Umbilical cord (tissue), 2 donors: Measurements from ENCODE around the gene PRKCE. TPM values are rescaled to one million over a fixed set of nuclear protein-coding genes. Genes with fewer than 3 reads are reported as not detected.
A peak's percentile ranks its signal among the peaks of the same experiment; 100 is the strongest.

ENCODE experiments used
- DNase-seq: peaks from one replicate; pipeline ENCODE4 v3.0.0-alpha.2; 2015; ENCODE audit warnings: low spot score
- total RNA-seq: library from RNA; depleted of rRNA; stranded (reverse); fragments of >200 nt; gene quantifications from one replicate; pipeline ENCODE4 v1.2.3, GENCODE V29; 2014; ENCODE audit warnings: low replicate concordance; ENCODE audit not compliant: insufficient read depth

PRKCE gene
- total RNA-seq, 1 donor from 2014 or later = 8.2 TPM

GRCh38 chr2:45631955-45632354, 19.5 kb upstream of the PRKCE start:
- DNase-seq = no peak

- no peak for DNase-seq
These were observed 17.3 kb upstream of the PRKCE start for GRCh38 chr2:45634223-45634622.

- no peak for DNase-seq
These were observed 15.5 kb upstream of the PRKCE start for GRCh38 chr2:45636008-45636407.

GRCh38 chr2:45637440-45637839, 14.0 kb upstream of the PRKCE start:
- no peak for DNase-seq

GRCh38 chr2:45640576-45640975, 10.9 kb upstream of the PRKCE start:
- no peak for DNase-seq

- DNase-seq = no peak
These were observed 8.4 kb upstream of the PRKCE start for GRCh38 chr2:45643095-45643494.

- peak; percentile 59 for DNase-seq
These were observed 7.6 kb upstream of the PRKCE start for GRCh38 chr2:45643543-45644542.

- no peak for DNase-seq
These were observed 5.2 kb upstream of the PRKCE start for GRCh38 chr2:45646289-45646688.

GRCh38 chr2:45647356-45647755, 4.1 kb upstream of the PRKCE start:
- DNase-seq = no peak

- no peak for DNase-seq
These were observed 3.4 kb upstream of the PRKCE start for GRCh38 chr2:45647986-45648520.

- no peak for DNase-seq
These were observed 2.8 kb upstream of the PRKCE start for GRCh38 chr2:45648636-45649035.

GRCh38 chr2:45649462-45649857, 2.0 kb upstream of the PRKCE start:
- DNase-seq = no peak

- peak; percentile 85 for DNase-seq
These were observed 1.3 kb upstream of the PRKCE start for GRCh38 chr2:45649858-45650811.

GRCh38 chr2:45650851-45651414, 542 bp upstream of the PRKCE start:
- peak; percentile 98 for DNase-seq

GRCh38 chr2:45652090-45653031, 886 bp downstream of the PRKCE start:
- peak; percentile 49 for DNase-seq

GRCh38 chr2:45653122-45653913, 1.8 kb downstream of the PRKCE start:
- no peak for DNase-seq

GRCh38 chr2:45654250-45654649, 2.8 kb downstream of the PRKCE start:
- DNase-seq = no peak

GRCh38 chr2:45661828-45662227, 10.4 kb downstream of the PRKCE start:
- DNase-seq = no peak

GRCh38 chr2:45664635-45665261, 13.3 kb downstream of the PRKCE start:
- no peak for DNase-seq
